A549 (cell line): Measurements from ENCODE around the gene MED17. TPM values are rescaled to one million over a fixed set of nuclear protein-coding genes. Genes with fewer than 3 reads are reported as not detected.

Experiments
- ATAC-seq, 2 experiments: fragments of 200-7000 bp in 1 of 2; fragments of >200 bp in 1 of 2; cut with Nextera tagmentation in 1 of 2; cut with Tn5 transposase in 1 of 2; 3 replicates each; pipeline versions ENCODE4 v1.8.0 to v1.9.1; 2018 to 2020; ENCODE audit warnings: mild to moderate bottlenecking in 1 of 2, moderate library complexity in 1 of 2
- CTCF ChIA-PET: fragments of 300-600 bp; sonication (Branson Sonifier 250); formaldehyde crosslinking; extraction: SDS; loops from one replicate; lab custom pipeline; 2021; ENCODE audit warnings: antibody characterized with exemption, inconsistent platforms; lab: Yijun Ruan, JAX
- POLR2A ChIA-PET: fragments of 350-600 bp; formaldehyde crosslinking; extraction: SDS; loops from one replicate; lab custom pipeline; 2021; ENCODE audit warnings: antibody characterized with exemption, inconsistent platforms; lab: Yijun Ruan, JAX
- DNase-seq, 2 experiments: peaks; one replicate each; pipeline versions ENCODE4 v3.0.0 to v3.0.0-alpha.2; 2011 to 2016; ENCODE audit warnings: low read depth in 1 of 2, low spot score in 1 of 2
- FAIRE-seq: peaks from 2 replicates; lab custom pipeline; 2011; peaks lifted over from hg19 to GRCh38; lab: Jason Lieb, UNC
- H3K27ac ChIP-seq, 2 experiments: fragments of >200 bp; sonication (Bioruptor Twin); formaldehyde crosslinking; 3 replicates each; pipeline ENCODE4 v1.5.1; 2016 to 2017
- H3K4me1 ChIP-seq: fragments of >200 bp; sonication (Bioruptor Twin); formaldehyde crosslinking; 3 replicates; pipeline ENCODE4 v1.6.1; 2016
- H3K4me2 ChIP-seq: fragments of >200 bp; sonication (Bioruptor Twin); formaldehyde crosslinking; 3 replicates; pipeline ENCODE4 v1.6.1; 2016
- H3K4me3 ChIP-seq: fragments of >200 bp; sonication (Bioruptor Twin); formaldehyde crosslinking; 3 replicates; pipeline ENCODE4 v1.5.1; 2016
- H3K9me3 ChIP-seq: fragments of >200 bp; sonication (Bioruptor Twin); formaldehyde crosslinking; 3 replicates; pipeline ENCODE4 v1.6.1; 2016
- ATOH8 ChIP-seq: fragments of 250-450 bp; sonication (Bioruptor Pico); IDR thresholded peaks from 2 replicates; pipeline ENCODE4 v1.5.0; 2020; ENCODE audit warnings: low read depth, mild to moderate bottlenecking, moderate library complexity
- BHLHE40 ChIP-seq: IDR thresholded peaks from 2 replicates; pipeline ENCODE4 v1.6.1; 2012; ENCODE audit warnings: low read depth, low read length, inconsistent platforms
- CBX2 ChIP-seq: fragments of 200-600 bp; sonication (generic); IDR thresholded peaks from 2 replicates; pipeline ENCODE4 v1.6.1; 2016; ENCODE audit warnings: low read depth, mild to moderate bottlenecking, borderline replicate concordance
- ELK1 ChIP-seq: fragments of 150-350 bp; IDR thresholded peaks from 2 replicates; pipeline ENCODE4 v1.6.1; 2014; ENCODE audit warnings: low read depth, mild to moderate bottlenecking, low read length
- EP300 ChIP-seq, 2 experiments: fragments of >200 bp; sonication (Bioruptor Twin); formaldehyde crosslinking; IDR thresholded peaks; 2 replicates in 1 of 2; 3 replicates in 1 of 2; pipeline ENCODE4 v1.6.1; 2016 to 2017
- FOSB ChIP-seq: fragments of 250-450 bp; sonication (Bioruptor Pico); IDR thresholded peaks from 2 replicates; pipeline ENCODE4 v1.5.0; 2020; ENCODE audit warnings: mild to moderate bottlenecking, moderate library complexity
- HDAC2 ChIP-seq: fragments of 200-600 bp; sonication (generic); IDR thresholded peaks from 2 replicates; pipeline ENCODE4 v1.6.1; 2016
- HEYL ChIP-seq: fragments of 250-450 bp; sonication (Bioruptor Pico); IDR thresholded peaks from 2 replicates; pipeline ENCODE4 v1.8.0; 2021; ENCODE audit warnings: mild to moderate bottlenecking, moderate library complexity
- HMGXB4 ChIP-seq: fragments of 250-450 bp; sonication (Bioruptor Pico); IDR thresholded peaks from 2 replicates; pipeline ENCODE4 v1.5.0; 2021; ENCODE audit warnings: mild to moderate bottlenecking, moderate library complexity, borderline replicate concordance
- HOXB13 ChIP-seq: fragments of 250-450 bp; sonication (Bioruptor Pico); IDR thresholded peaks from 2 replicates; pipeline ENCODE4 v1.5.0; 2020; ENCODE audit warnings: low read depth, mild to moderate bottlenecking, moderate library complexity
- JUNB ChIP-seq: fragments of >200 bp; sonication (Bioruptor Twin); formaldehyde crosslinking; IDR thresholded peaks from 2 replicates; pipeline ENCODE4 v1.6.1; 2016
- MAX ChIP-seq: IDR thresholded peaks from 2 replicates; pipeline ENCODE4 v1.6.1; 2012
- MAZ ChIP-seq: fragments of 150-350 bp; IDR thresholded peaks from 2 replicates; pipeline ENCODE4 v1.6.1; 2014; ENCODE audit warnings: antibody characterized with exemption, low read depth, low read length, borderline replicate concordance
- NR3C1 ChIP-seq: fragments of >200 bp; sonication (Bioruptor Twin); formaldehyde crosslinking; IDR thresholded peaks from 3 replicates; pipeline ENCODE4 v1.6.1; 2017
- PBX3 ChIP-seq: IDR thresholded peaks from 2 replicates; pipeline ENCODE4 v1.6.1; 2012
- POLR2A ChIP-seq: IDR thresholded peaks from 2 replicates; pipeline ENCODE4 v1.6.1; 2012; ENCODE audit warnings: mild to moderate bottlenecking, low read length
- RAD21 ChIP-seq, 2 experiments: fragments of >200 bp in 1 of 2; sonication (Bioruptor Twin) in 1 of 2; formaldehyde crosslinking in 1 of 2; IDR thresholded peaks in 1 of 2; conservative IDR thresholded peaks in 1 of 2; 2 replicates in 1 of 2; 3 replicates in 1 of 2; pipeline ENCODE4 v1.6.1; 2012 to 2018; ENCODE audit warnings: inconsistent platforms in 1 of 2
- SMC3 ChIP-seq: fragments of >200 bp; sonication (Bioruptor Twin); formaldehyde crosslinking; IDR thresholded peaks from 3 replicates; pipeline ENCODE4 v1.6.1; 2018; ENCODE audit warnings: inconsistent platforms
- TFCP2L1 ChIP-seq: fragments of 250-450 bp; sonication (Bioruptor Pico); IDR thresholded peaks from 2 replicates; pipeline ENCODE4 v1.5.0; 2021; ENCODE audit warnings: mild to moderate bottlenecking
- USF2 ChIP-seq: fragments of 450-650 bp; IDR thresholded peaks from 2 replicates; pipeline ENCODE4 v1.6.1; 2014; ENCODE audit warnings: antibody characterized with exemption
- ZFP36 ChIP-seq: fragments of 450-650 bp; IDR thresholded peaks from 2 replicates; pipeline ENCODE4 v1.6.1; 2014; ENCODE audit warnings: borderline replicate concordance; ENCODE audit not compliant: partially characterized antibody
- WGBS: methylation state at CpG from one replicate; pipeline ENCODE4 v1.1.6; 2017; ENCODE audit errors: missing lambda C conversion rate; 5-methylcytosine and 5-hydroxymethylcytosine counted together
- polyA plus RNA-seq, 4 experiments: library from polyadenylated mRNA; depleted of rRNA in 3 of 4; stranded (reverse); fragments of >200 nt; fragmentation: RNase III in 1 of 4; extraction: RNeasy Plus Mini Kit Qiagen cat#74134 plus additional on column Dnase treatment in 1 of 4; gene quantifications; 2 replicates in 3 of 4; 3 replicates in 1 of 4; pipeline ENCODE4 v1.2.3, GENCODE V29; 2011 to 2017

MED17 gene
- polyA plus RNA-seq, 2 of the 4 experiments (the other 2 are of a cell fraction) = 16.2 to 20.3 TPM

GRCh38 chr11:93845181-93846092, 61.4 kb downstream of the MED17 start:
- no peak for DNase-seq
- ATAC-seq = no peak
- H3K4me1 ChIP-seq = 0 out of 3 replicates have a peak, but pooled peaks cover 2% of the 10 kb centered on the region
- no peak overlapping the region for H3K4me3 ChIP-seq
- 63% methylated on average over 7 of the region's 8 CpGs for WGBS
- POLR2A ChIA-PET = no interaction called here
- no peaks in the 10 kb centered on the region for H3K9me3 ChIP-seq
- no peak for TF ChIP-seq HEYL (CRISPR knock-in tag)
- TF ChIP-seq MAZ = no peak
- no peak for TF ChIP-seq PBX3
- no peak for TF ChIP-seq JUNB
- TF ChIP-seq ELK1 = no peak
- TF ChIP-seq ZFP36 = no peak
- no peak for TF ChIP-seq EP300 (IDR thresholded peaks at IDR 0.05)
- TF ChIP-seq FOSB (CRISPR knock-in tag) = no peak
- no peak for TF ChIP-seq POLR2A
- no peak for TF ChIP-seq HMGXB4 (CRISPR knock-in tag)
- TF ChIP-seq, all 56 proteins: peak for 0
- CTCF ChIA-PET = interaction anchor here (0.5 to 1.3 kb wide), 4 partner anchors 10 to 611 kb away, joined by 3 read pairs; no protein-coding TSS in a partner anchor
- no peak overlapping the region for H3K4me2 ChIP-seq
- H3K27ac ChIP-seq = no peak overlapping the region
- no peak for FAIRE-seq

GRCh38 chr11:93846411-93846810, 62.3 kb downstream of the MED17 start:
- no peaks in the 10 kb centered on the region for H3K9me3 ChIP-seq
- 85% methylated on average over 2 of the region's 2 CpGs for WGBS
- DNase-seq = no peak
- no peak overlapping the region for H3K27ac ChIP-seq
- POLR2A ChIA-PET = no interaction called here
- CTCF ChIA-PET = interaction anchor here (0.6 to 2.4 kb wide), 3 partner anchors 8 to 338 kb away, joined by 3 to 6 read pairs (median 3); no protein-coding TSS in a partner anchor
- no peak for ATAC-seq
- no peak for FAIRE-seq
- H3K4me1 ChIP-seq = 0 out of 3 replicates have a peak, but pooled peaks cover 3% of the 10 kb centered on the region
- H3K4me2 ChIP-seq = no peak overlapping the region
- TF ChIP-seq HDAC2 (no peak), RAD21 (conservative IDR thresholded peaks at IDR 0.05 in 1 of 2, IDR thresholded peaks at IDR 0.05 in 1 of 2) (no peak), CBX2 (no peak), TFCP2L1 (no peak), PBX3 (no peak), HOXB13 (CRISPR knock-in tag) (no peak)
- H3K4me3 ChIP-seq = no peak overlapping the region

GRCh38 chr11:93849201-93849600, 65.1 kb downstream of the MED17 start:
- WGBS = 88% methylated on average over 5 of the region's 5 CpGs
- CTCF ChIA-PET = no interaction called here
- DNase-seq = no peak
- no peak for ATAC-seq
- Histone ChIP-seq H3K9me3 (no peaks in the 10 kb centered on the region), H3K4me1 (0 out of 3 replicates have a peak, but pooled peaks cover 3% of the 10 kb centered on the region), H3K27ac (no peak overlapping the region), H3K4me2 (no peak overlapping the region), H3K4me3 (no peak overlapping the region)
- POLR2A ChIA-PET = no interaction called here
- FAIRE-seq = no peak
- TF ChIP-seq NR3C1 (no peak), ELK1 (no peak), HOXB13 (CRISPR knock-in tag) (no peak), JUNB (no peak), SMC3 (no peak), ATOH8 (CRISPR knock-in tag) (no peak), BHLHE40 (no peak), PBX3 (no peak), USF2 (no peak), MAX (no peak)
